Measurements from ENCODE around the gene BMI1.

Gene BMI1

GRCh38 chr10:22369434-22370072 is 48.7 kb downstream of the BMI1 start:
- no peak for DNase-seq
- H3K36me3 ChIP-seq (ENCODE audit: insufficient read depth, low read length), result no peaks in the 10 kb centered on the region
- ATAC-seq (ENCODE audit: insufficient read depth, low read depth), result no peak
- no peaks in the 10 kb centered on the region for H3K9me3 ChIP-seq (ENCODE audit: insufficient read depth, low read length, severe bottlenecking)
- H3K4me2 ChIP-seq (ENCODE audit: insufficient read depth, low read length), result no peak overlapping the region
- no peaks in the 10 kb centered on the region for H3K27me3 ChIP-seq (ENCODE audit: insufficient read depth, low read length, poor library complexity)
- TF ChIP-seq CTCF (IDR thresholded peaks at IDR 0.05; ENCODE audit: borderline replicate concordance, extremely low read depth, low read length, poor library complexity, severe bottlenecking) (no peak), EZH2 (IDR thresholded peaks at IDR 0.05; ENCODE audit: borderline replicate concordance, low read depth, low read length, severe bottlenecking) (no peak)
- H3K79me2 ChIP-seq (ENCODE audit: insufficient read depth, low read length), result no peaks in the 10 kb centered on the region
- H3K27ac ChIP-seq (ENCODE audit: low read length), result no peak overlapping the region; the same call in 1 of the 2 replicates
- no peak overlapping the region for H3K4me3 ChIP-seq (ENCODE audit: low read depth in 1 of 2, low read length in 2 of 2)
- H3K4me1 ChIP-seq (ENCODE audit: insufficient read depth, low read length), result peaks cover 15% of the 10 kb centered on the region
- no peak overlapping the region for H3K9ac ChIP-seq (ENCODE audit: low read depth, low read length)
- no peaks in the 10 kb centered on the region for H4K20me1 ChIP-seq (ENCODE audit: insufficient read depth, low read length)
- H2AFZ ChIP-seq (ENCODE audit: low read depth, low read length), result peak overlapping the region; percentile 37; the same call in 1 of the 2 replicates

GRCh38 chr10:22370320-22370719 is 49.4 kb downstream of the BMI1 start:
- H2AFZ ChIP-seq (ENCODE audit: low read depth, low read length), result peak overlapping the region; percentile 87
- TF ChIP-seq CTCF (IDR thresholded peaks at IDR 0.05; ENCODE audit: borderline replicate concordance, extremely low read depth, low read length, poor library complexity, severe bottlenecking) (no peak), EZH2 (IDR thresholded peaks at IDR 0.05; ENCODE audit: borderline replicate concordance, low read depth, low read length, severe bottlenecking) (no peak)
- peak; percentile 86 for ATAC-seq (ENCODE audit: insufficient read depth, low read depth)
- no peaks in the 10 kb centered on the region for H3K36me3 ChIP-seq (ENCODE audit: insufficient read depth, low read length)
- peak overlapping the region in 1 of 2 experiments; percentile 5; a peak in 1 of 4 replicates for H3K4me3 ChIP-seq (ENCODE audit: low read depth in 1 of 2, low read length in 2 of 2)
- H3K27me3 ChIP-seq (ENCODE audit: insufficient read depth, low read length, poor library complexity), result no peaks in the 10 kb centered on the region
- H4K20me1 ChIP-seq (ENCODE audit: insufficient read depth, low read length), result no peaks in the 10 kb centered on the region
- H3K4me2 ChIP-seq (ENCODE audit: insufficient read depth, low read length), result peak overlapping the region; percentile 44
- no peaks in the 10 kb centered on the region for H3K9me3 ChIP-seq (ENCODE audit: insufficient read depth, low read length, severe bottlenecking)
- DNase-seq, result no peak
- H3K4me1 ChIP-seq (ENCODE audit: insufficient read depth, low read length), result peaks cover 15% of the 10 kb centered on the region
- H3K9ac ChIP-seq (ENCODE audit: low read depth, low read length), result no peak overlapping the region
- peak overlapping the region; percentile 72 for H3K27ac ChIP-seq (ENCODE audit: low read length)
- no peaks in the 10 kb centered on the region for H3K79me2 ChIP-seq (ENCODE audit: insufficient read depth, low read length)

- Histone ChIP-seq H3K36me3 (ENCODE audit: insufficient read depth, low read length) (no peaks in the 10 kb centered on the region), H3K4me1 (ENCODE audit: insufficient read depth, low read length) (peaks cover 15% of the 10 kb centered on the region), H3K9ac (ENCODE audit: low read depth, low read length) (no peak overlapping the region), H2AFZ (ENCODE audit: low read depth, low read length) (no peak overlapping the region), H3K9me3 (ENCODE audit: insufficient read depth, low read length, severe bottlenecking) (no peaks in the 10 kb centered on the region), H3K79me2 (ENCODE audit: insufficient read depth, low read length) (no peaks in the 10 kb centered on the region), H3K4me3 (ENCODE audit: low read depth in 1 of 2, low read length in 2 of 2) (no peak overlapping the region), H3K27ac (ENCODE audit: low read length) (no peak overlapping the region), H4K20me1 (ENCODE audit: insufficient read depth, low read length) (no peaks in the 10 kb centered on the region), H3K27me3 (ENCODE audit: insufficient read depth, low read length, poor library complexity) (no peaks in the 10 kb centered on the region), H3K4me2 (ENCODE audit: insufficient read depth, low read length) (no peak overlapping the region)
- ATAC-seq (ENCODE audit: insufficient read depth, low read depth) (no peak), DNase-seq (no peak)
- TF ChIP-seq CTCF (IDR thresholded peaks at IDR 0.05; ENCODE audit: borderline replicate concordance, extremely low read depth, low read length, poor library complexity, severe bottlenecking) (no peak), EZH2 (IDR thresholded peaks at IDR 0.05; ENCODE audit: borderline replicate concordance, low read depth, low read length, severe bottlenecking) (no peak)
Observed at GRCh38 chr10:22372298-22372697, 51.4 kb downstream of the BMI1 start.

Data from DND-41 (cell line).